Measurements from ENCODE around the gene ERFL.
A peak's percentile ranks its signal among the peaks of the same experiment; 100 is the strongest.

ERFL gene

GRCh38 chr19:41890936-41891335 lies 37.3 kb downstream of the ERFL start:
- TF ChIP-seq NFIC (IDR thresholded peaks at IDR 0.05) (no peak), FOXM1 (IDR thresholded peaks at IDR 0.05; ENCODE audit: borderline replicate concordance, low read depth) (no peak), CREB1 (IDR thresholded peaks at IDR 0.05; ENCODE audit: low read depth) (no peak), REST (IDR thresholded peaks at IDR 0.05; ENCODE audit: low read depth) (no peak), MAX (IDR thresholded peaks at IDR 0.05) (no peak), EP300 (IDR thresholded peaks at IDR 0.05; ENCODE audit: borderline replicate concordance) (no peak), RAD21 (IDR thresholded peaks at IDR 0.05; ENCODE audit: low read depth) (no peak), TAF1 (IDR thresholded peaks at IDR 0.05; ENCODE audit: low read depth) (no peak), TEAD4 (IDR thresholded peaks at IDR 0.05) (no peak), USF1 (IDR thresholded peaks at IDR 0.05) (no peak), ZBTB7A (IDR thresholded peaks at IDR 0.05; ENCODE audit: low read depth) (no peak), TCF12 (IDR thresholded peaks at IDR 0.05; ENCODE audit: low read depth) (no peak), CEBPB (IDR thresholded peaks at IDR 0.05) (no peak)

GRCh38 chr19:41889896-41890295 lies 38.4 kb downstream of the ERFL start:
- TF ChIP-seq NFIC (IDR thresholded peaks at IDR 0.05): no peak
- TF ChIP-seq REST (IDR thresholded peaks at IDR 0.05; ENCODE audit: low read depth): no peak
- no peak for TF ChIP-seq TCF12 (IDR thresholded peaks at IDR 0.05; ENCODE audit: low read depth)
- TF ChIP-seq TEAD4 (IDR thresholded peaks at IDR 0.05): no peak
- TF ChIP-seq EP300 (IDR thresholded peaks at IDR 0.05; ENCODE audit: borderline replicate concordance): no peak
- no peak for TF ChIP-seq RAD21 (IDR thresholded peaks at IDR 0.05; ENCODE audit: low read depth)
- no peak for TF ChIP-seq CEBPB (IDR thresholded peaks at IDR 0.05)
- no peak for TF ChIP-seq ZBTB7A (IDR thresholded peaks at IDR 0.05; ENCODE audit: low read depth)
- no peak for TF ChIP-seq YY1 (IDR thresholded peaks at IDR 0.05; ENCODE audit: low read depth)
- no peak for TF ChIP-seq USF1 (IDR thresholded peaks at IDR 0.05)
- no peak for TF ChIP-seq TAF1 (IDR thresholded peaks at IDR 0.05; ENCODE audit: low read depth)

- TF ChIP-seq CREB1 (IDR thresholded peaks at IDR 0.05; ENCODE audit: low read depth): no peak
These were observed 39.3 kb downstream of the ERFL start for GRCh38 chr19:41888926-41889325.

- no peak for TF ChIP-seq FOXM1 (IDR thresholded peaks at IDR 0.05; ENCODE audit: borderline replicate concordance, low read depth)
- TF ChIP-seq USF1 (IDR thresholded peaks at IDR 0.05): no peak
- TF ChIP-seq NFIC (IDR thresholded peaks at IDR 0.05): peak; percentile 30; the same call in 1 of the 2 replicates
- TF ChIP-seq RAD21 (IDR thresholded peaks at IDR 0.05; ENCODE audit: low read depth): peak; percentile 42; the same call in 1 of the 2 replicates
- TF ChIP-seq ZBTB7A (IDR thresholded peaks at IDR 0.05; ENCODE audit: low read depth): no peak
- no peak for TF ChIP-seq MAX (IDR thresholded peaks at IDR 0.05)
- TF ChIP-seq CEBPB (IDR thresholded peaks at IDR 0.05): no peak
- peak; percentile 18; the same call in 1 of the 2 replicates for TF ChIP-seq EP300 (IDR thresholded peaks at IDR 0.05; ENCODE audit: borderline replicate concordance)
- no peak for TF ChIP-seq REST (IDR thresholded peaks at IDR 0.05; ENCODE audit: low read depth)
- TF ChIP-seq YY1 (IDR thresholded peaks at IDR 0.05; ENCODE audit: low read depth): no peak
- TF ChIP-seq TAF1 (IDR thresholded peaks at IDR 0.05; ENCODE audit: low read depth): no peak
- no peak for TF ChIP-seq TEAD4 (IDR thresholded peaks at IDR 0.05)
- no peak for TF ChIP-seq TCF12 (IDR thresholded peaks at IDR 0.05; ENCODE audit: low read depth)
- no peak for TF ChIP-seq CREB1 (IDR thresholded peaks at IDR 0.05; ENCODE audit: low read depth)
- TF ChIP-seq EGR1 (IDR thresholded peaks at IDR 0.05): no peak
These were observed 40.4 kb downstream of the ERFL start for GRCh38 chr19:41887711-41888382.

All from Ishikawa (cell line).